GM18511 (cell line): Measurements from ENCODE around the gene SNRNP48.
A peak's percentile ranks its signal among the peaks of the same experiment; 100 is the strongest.

Experiments used
- ATAC-seq: cut with Tn5 transposase; IDR thresholded peaks from one replicate; pipeline ENCODE4 v1.9.1; 2021; ENCODE audit warnings: mild to moderate bottlenecking, moderate library complexity; ENCODE audit not compliant: unreplicated experiment

The SNRNP48 gene, protein sequence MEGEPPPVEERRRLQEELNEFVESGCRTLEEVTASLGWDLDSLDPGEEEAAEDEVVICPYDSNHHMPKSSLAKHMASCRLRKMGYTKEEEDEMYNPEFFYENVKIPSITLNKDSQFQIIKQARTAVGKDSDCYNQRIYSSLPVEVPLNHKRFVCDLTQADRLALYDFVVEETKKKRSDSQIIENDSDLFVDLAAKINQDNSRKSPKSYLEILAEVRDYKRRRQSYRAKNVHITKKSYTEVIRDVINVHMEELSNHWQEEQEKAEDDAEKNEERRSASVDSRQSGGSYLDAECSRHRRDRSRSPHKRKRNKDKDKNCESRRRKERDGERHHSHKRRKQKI

DNA sequence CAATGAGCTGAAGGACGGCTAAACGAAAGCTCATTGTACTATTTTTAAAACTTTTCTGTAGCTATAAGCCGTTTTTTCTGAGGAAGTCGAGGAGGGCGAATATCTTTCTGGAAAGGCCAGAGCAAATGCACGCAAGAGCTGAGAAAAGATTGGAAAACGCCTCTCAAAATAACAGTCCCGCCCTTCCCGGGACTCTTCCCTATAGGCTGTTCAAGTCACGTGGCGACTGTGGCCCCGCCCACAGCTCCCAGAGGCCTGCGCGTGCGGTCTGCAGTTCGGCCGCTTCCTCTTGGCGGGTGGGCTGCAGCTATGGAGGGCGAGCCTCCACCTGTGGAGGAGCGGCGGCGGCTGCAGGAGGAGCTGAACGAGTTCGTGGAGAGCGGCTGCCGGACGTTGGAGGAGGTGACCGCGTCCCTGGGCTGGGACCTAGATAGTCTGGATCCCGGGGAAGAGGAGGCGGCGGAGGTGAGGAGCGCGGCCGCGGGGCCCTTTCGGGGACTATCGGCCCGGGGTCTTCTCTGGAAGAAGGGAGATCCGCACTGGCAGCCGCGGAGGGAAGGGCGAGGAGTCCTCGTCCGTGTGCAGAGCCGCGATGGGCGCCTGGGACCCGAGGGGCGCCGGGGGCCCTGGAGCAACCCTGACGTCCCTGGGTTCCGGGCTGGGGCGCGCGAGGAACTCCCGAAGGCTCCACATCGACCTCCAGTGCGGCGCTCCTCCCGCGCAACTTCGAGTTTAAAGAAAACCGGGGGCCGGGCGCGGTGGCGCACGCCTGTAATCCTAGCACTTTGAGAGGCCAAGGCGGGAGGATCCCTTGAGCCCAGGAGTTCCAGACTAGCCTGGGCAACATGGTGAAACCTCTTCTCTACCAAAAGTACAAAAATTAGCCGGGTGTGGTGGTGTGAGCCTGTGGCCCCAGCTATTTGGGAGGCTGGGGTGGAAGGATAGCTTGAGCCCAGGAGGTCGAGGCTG lies at the start of gene SNRNP48:
TSS of gene SNRNP48 (plus strand) at position 250 of the 969 bp plus-strand sequence. CDS start at position 310, 60 bp downstream.
- ATAC-seq = peak; percentile 100

DNA sequence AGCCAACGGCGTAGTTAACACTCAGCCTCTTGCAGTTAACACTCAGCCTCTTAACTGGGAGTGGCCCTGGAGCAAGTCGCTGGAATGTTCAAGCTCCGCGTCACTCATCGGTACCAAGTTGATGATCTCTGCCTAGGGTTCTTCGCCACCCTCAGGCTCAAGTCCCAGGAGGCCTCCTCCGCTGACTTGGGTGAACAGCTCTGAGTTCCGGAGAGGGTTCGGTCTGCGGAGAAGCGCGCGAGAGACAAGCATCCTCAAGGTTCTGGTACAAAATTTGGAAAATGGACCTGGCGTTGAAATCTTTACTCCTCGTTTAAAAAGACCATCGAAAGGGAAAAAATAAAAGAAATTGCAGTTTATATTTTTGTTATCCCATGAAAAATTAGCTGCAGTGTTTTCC lies 49.4 kb upstream of the SNRNP48 start:
- no peak for ATAC-seq

DNA sequence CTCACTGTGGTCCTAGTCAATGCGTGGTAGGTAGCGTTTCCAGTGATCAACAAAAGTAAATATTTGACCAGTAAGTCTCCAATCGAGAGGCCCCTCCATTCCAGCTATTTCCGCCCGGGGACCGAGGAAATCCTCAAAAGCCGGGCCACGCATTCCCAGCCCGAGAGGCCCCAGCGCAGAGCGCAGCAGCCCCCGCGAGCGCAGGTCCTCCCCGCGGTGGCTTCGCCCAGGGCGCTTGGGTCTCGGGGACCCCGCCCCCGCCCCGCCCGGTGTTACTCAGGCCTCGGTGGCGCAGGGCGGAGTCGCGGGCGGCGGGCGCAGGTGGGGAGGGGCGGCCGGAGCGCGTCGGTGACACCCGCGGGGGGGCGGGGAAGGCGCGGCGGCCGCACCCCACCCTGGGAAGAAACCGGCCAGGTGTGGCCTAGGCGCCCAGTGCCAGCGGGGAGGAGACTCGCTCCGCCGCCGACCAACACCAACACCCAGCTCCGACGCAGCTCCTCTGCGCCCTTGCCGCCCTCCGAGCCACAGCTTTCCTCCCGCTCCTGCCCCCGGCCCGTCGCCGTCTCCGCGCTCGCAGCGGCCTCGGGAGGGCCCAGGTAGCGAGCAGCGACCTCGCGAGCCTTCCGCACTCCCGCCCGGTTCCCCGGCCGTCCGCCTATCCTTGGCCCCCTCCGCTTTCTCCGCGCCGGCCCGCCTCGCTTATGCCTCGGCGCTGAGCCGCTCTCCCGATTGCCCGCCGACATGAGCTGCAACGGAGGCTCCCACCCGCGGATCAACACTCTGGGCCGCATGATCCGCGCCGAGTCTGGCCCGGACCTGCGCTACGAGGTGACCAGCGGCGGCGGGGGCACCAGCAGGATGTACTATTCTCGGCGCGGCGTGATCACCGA lies 48.6 kb upstream of the SNRNP48 start, which contains the start of gene DSP:
TSS of gene DSP (plus strand) at position 497 of the 890 bp plus-strand sequence. CDS start at position 742, 245 bp downstream.
- no peak for ATAC-seq

DNA sequence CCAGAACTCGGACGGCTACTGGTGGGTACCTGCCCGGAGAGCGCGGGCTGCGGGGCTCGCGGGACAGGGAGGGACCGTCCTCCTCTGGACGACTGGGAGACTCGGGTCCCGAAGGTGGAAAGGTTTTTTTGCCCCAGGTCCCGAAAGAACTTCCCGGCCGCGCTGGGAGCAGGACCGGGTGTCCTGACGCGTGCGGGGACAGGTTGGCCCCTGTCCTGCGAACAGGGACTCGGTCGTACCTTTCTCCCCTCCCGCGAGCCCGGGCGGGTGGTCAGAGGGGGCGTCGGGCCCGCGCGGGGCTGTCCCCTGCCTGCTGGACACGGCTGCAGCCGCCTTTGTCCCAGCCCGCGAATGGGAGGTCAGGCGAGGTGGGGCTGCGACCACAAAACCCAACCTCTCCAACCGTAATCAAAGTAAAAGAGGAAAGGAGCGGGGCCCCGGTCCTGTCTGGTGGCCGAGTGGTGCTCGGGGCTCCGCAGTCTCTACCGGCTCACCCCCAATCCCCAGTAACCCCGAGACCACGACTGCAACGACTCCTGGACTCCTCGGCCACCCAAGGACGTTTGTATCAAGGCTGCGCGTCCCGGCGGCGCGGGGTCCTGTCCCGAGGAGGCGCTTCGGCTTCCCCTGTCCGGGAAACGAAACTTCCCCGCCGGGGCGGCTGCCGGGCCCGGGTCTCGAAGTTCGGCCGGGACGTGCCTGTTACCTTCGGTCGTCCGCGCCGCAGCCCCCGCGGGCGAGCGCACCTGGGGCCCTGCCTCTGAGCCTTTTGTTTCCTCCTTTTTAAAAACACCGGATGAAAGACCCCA lies 47.7 kb upstream of the SNRNP48 start:
- ATAC-seq = no peak

DNA sequence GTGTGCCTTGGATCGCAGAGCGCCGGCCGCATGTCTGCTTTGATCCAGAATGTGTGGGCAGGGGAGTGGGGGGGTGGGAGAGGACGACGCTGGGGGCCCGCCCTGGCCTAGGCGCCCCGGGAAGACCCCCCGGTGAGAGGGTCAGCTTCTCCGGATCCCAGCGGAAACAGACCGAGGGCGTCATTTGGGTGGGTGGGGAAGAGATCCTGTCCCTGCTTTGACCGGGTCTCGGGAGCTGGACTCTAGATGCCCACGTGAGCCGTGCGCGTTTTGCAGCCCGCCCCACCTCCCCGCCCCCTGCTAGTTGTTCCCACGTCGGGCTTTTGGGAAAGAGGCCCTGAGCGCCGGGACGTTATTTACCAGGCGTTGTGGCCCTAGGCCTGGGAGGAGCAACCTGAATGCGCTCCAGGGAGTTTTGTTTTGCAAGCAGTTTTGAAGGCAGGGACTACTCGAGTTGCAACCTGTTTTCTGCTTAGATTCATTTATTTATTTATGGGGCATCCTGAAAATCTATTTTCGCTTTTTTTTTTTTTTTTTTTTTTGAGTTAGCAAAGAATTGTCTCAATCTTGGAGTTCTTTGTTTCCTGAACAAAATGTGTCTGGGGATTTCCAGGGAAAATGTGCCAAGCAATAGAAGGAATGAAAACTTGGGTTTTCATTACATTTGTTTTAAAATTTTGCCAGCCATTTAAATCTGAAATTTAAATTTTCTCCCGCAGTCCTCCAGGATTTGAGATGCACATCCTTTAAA lies 46.9 kb upstream of the SNRNP48 start:
- ATAC-seq = no peak

DNA sequence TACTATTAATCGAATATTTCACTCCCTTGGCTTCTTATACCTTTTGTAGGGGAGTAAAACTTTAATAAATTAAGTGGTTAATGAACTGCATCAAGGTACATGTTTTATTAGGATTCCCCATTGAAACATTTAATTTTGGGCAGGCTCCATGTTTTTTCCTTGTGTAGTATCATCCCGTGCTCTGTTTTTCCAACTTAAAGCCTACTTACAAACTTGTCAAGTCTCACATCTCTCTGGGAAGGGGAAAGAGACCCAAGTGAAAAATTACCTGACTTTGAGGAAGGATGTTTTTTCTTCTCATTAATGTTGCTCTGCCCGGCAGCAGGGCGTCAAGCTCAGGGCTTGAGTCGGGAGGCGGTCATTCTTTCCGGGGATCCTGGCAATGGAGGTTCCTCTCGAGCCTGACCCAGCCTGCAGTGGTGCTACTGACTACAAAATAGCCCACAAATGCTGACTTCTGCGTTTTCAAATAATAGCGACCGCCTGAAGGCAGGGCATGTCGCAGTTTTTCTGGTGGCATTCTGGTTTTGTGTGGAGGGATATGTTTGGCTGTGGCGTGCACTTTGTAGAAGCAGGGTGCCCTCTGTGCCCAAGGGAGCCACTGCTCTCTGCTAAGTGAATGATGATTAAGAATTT lies 46.1 kb upstream of the SNRNP48 start:
- ATAC-seq = no peak

DNA sequence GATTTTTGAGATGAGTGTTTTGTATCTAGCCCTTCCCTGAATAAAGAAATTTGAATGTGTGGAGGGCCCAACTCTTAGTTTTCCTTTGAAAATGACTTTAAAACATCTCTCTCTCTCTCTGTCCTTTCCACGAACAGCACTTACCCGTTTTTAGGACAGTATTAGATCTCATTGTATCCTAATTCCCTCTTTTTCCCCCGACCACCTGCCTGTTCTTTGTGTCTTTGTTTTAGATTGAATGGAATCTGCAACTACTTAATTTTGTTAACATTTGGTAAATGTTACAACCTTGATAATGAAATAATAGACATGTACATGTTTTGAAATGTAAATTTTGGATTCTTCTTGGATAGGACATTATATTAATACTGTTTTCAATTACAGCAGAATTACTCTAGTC lies 45.4 kb upstream of the SNRNP48 start:
- ATAC-seq = no peak

DNA sequence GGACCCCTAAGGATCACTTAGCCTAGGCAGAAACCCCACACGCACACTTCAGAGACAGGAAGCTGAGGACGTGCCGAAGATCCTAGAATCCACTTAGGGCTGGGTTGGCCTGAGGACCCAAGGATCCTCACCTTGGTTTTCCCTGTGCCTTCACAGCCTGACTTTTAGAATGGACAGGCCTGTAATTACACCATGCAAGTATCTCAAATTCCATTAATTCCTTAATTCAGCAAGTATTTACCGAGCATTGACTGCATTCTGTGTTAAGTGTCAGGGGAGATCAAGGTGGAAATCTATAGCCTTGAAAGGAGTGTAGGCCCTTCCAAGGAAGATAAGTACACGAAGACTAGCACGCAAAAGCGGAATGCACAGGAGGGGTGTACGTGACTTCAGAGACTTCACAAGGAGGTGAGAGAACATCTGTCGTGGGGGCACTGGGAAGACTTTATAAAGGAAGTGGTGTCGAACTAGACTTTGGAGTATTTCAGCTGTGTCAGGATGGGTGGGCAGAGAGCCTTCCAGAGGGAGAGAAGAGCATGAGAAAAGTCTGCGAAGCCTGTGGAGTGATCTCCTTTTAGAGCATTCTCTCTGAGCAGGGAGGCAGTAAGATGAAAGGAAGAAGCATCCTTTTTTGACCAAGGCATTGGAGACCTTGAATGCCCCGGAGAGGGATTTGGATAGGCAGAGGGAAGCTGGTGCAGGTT lies 44.5 kb upstream of the SNRNP48 start:
- no peak for ATAC-seq

DNA sequence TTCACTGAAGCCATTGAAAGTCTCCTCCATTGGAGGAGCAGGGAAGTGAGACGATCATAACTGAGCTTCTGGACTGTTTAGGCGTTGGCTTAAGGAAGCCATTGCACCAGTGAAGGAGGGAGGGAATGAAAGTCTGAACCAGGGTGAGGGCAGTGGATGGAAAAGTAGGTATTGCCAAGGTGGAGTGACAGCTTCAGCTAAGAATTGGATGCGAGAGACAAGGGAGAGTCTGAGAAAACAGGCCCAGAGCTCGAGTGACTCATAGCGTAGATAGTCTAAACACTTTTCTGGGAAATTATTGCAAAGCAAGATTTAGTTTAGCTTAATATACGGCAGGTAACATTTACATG lies 44.0 kb upstream of the SNRNP48 start:
- ATAC-seq = no peak

DNA sequence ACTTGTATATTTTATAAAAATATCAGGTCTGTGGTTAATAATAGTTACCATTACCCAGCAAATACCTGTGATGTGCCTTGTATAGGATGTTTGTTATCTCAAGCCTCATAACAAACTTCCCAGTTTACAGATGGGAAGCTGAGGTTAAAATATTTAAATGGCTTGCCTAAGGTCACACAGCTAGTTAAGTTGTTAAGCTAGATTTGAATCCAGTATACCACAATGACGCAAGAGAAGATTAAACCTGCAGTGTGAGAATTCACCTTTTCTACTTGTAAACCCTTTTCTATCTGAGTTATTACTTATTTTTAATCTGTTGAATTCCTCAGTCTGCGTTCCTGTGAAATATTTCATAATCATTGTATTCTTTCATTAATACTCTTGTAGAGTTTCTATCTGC lies 43.6 kb upstream of the SNRNP48 start:
- ATAC-seq = no peak

DNA sequence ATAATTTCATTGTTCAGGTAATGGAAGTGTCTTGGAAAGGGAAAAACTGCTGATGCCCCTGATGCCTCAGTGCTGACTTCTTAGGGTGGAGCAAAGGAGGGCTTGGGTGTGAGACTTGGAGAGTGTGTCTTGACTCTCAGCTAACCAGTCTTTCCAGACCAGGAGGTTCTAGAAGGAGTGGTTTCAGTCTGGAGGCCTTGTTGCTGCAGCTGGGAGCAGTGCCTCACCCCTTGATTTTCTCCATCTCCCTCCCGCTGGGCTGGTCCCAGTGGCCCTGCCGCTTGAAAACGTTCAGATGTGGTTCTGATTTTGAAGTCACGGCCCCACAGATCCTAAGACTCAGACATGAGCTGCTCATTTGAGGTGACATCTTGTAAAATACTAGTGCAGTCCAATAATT lies 43.1 kb upstream of the SNRNP48 start:
- no peak for ATAC-seq

DNA sequence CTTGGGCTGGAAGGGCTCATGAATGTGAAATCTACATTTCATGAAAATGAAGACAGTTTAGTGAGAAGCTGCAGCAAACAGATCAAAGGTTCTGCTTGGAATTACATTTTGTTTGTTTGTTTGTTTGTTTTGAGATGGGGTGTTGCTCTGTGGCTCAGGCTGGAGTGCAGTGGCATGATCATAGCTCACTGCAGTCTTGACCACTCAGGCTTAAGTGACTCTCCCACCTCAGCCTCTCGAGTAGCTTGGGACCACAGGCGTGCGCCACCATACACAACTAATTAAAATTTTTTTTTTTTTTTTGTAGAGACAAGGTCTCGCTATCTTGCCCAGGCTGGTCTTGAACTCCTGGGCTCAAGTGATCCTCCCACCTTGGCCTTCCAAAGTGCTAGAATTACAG lies 42.7 kb upstream of the SNRNP48 start:
- no peak for ATAC-seq

DNA sequence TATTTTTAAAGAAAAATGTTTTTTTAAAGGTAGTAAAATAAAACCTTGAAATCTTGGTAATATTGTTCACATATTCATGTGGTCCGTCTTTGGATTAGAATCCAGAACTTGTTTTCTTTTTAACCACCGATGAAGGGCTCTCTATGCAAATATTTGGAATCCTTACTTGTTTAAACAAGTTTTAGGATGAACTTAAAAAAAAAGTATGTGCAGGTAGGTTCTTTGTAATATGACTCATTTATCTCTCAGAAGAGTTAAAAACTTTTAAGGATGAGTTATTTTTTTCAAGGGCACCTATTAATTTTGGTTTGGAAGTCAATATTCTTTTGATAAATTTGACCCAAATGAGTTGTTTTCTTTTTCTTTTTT lies 39.6 kb upstream of the SNRNP48 start:
- ATAC-seq = no peak

DNA sequence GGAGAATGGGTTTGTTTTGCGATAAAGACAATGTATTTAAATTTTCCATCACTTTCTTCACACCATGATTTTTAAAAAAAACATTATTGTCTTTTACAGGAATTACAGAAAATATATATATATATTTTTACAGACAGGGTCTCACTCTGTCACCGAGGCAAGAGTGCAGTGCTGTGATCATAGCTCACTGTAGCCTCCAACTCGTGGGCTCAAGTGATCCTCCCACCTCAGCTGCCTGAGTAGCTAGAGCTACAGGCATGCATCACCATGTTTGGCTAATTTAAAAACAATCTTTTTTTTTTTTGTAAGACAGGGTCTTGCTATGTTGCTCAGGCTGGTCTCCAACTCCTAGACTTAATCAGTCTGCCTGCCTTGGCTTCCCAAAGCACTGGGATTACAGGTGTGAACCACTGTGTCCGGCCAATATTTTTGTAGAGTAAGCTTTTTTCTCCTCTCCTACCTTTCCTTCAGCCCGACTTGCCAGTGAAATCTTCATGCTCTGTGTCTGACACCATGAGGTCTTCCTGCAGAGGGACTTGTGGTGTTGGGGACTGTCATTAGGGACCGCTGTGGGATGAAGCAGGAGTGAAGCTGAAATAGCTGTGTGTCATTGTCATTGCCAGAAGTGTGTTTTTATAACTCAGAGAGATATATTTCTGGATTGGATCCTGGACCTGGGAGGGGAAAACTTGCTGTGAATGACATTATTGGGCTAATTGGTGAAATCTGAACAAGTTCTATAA lies 35.3 kb upstream of the SNRNP48 start:
- ATAC-seq = no peak

DNA sequence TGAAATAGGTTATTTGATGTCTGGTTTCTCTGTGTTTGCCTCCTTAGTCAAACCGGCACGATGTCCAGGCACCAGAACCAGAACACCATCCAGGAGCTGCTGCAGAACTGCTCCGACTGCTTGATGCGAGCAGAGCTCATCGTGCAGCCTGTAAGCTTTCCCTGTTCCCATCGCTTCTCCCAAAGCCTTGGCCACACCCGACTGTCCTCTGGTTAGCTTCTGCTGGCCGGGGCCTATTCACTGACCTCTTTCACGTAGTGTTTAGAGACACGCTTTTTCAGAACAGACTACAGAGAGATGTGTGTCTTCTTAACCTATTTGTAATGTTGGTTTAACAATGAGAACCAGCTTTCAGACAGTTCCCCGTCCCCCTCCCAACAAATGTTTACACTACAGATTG lies 34.3 kb upstream of the SNRNP48 start:
- no peak for ATAC-seq

DNA sequence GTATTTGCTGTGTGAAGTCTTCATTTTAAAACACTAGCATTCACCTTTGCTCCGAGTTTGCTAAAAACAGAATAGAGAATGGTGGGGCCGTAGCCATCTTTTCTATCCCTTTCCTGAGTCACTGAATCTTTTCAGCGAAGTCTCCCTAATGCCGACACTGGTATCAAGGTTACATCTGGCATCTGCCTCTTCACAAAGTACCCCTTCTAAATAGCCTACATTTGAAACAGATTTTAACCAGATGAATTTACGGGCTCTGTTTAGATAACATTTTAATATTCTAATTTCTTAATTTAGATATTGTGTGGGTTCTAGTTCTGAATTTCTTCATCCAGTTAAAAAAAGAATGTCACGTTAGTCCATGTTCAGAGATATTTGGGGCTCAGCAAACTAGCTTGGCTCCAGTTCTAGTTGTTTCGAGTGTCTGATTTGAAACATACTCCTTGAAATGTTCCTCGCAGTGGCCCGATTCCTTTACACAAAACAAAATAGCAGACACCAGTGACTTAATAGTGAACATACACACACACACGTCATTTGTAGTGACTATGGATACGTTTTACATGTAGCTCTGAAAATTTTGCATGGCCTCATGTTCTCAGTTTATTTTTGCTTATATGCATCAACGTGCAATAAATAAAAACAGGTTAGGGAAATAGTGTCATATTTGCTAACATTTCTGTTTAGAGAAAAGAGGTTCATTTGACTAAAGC lies 33.4 kb upstream of the SNRNP48 start:
- ATAC-seq = no peak

DNA sequence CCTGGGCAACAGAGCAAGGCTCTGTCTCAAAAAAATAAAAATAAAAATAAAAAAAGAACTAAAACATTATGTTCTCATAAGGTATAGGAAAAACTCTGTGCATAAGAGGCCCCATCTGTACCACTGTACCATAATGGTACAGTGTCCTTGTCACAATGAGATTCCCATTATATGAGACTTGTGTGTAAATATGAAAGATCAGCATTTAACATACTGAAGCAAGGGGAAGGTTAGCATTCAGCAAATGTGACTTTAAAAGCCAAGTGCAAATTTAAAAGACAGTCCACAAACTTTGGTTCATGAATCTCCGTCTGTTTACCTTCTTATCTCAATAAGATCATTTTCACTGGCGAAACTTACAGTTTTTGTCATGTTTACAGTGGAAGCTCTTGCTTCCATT lies 32.3 kb upstream of the SNRNP48 start:
- ATAC-seq = no peak
